Parathyroid adenoma (tissue), 2 donors: ENCODE data around the gene PPP1R7.

Experiments
- H2AFZ ChIP-seq: fragments of 300-600 bp; sonication (generic); one replicate; pipeline ENCODE4 v1.7.0; 2017; ENCODE audit warnings: antibody characterized with exemption, mild to moderate bottlenecking
- H3K27ac ChIP-seq: fragments of 300-600 bp; sonication (generic); one replicate; pipeline ENCODE4 v1.7.0; 2017
- H3K27me3 ChIP-seq: fragments of 300-600 bp; sonication (generic); one replicate; pipeline ENCODE4 v1.7.0; 2017; ENCODE audit warnings: low read length; ENCODE audit not compliant: control insufficient read depth, insufficient read depth
- H3K36me3 ChIP-seq: fragments of 300-600 bp; sonication (generic); one replicate; pipeline ENCODE4 v1.7.0; 2017; ENCODE audit warnings: low read length; ENCODE audit not compliant: control insufficient read depth, insufficient read depth
- H3K4me1 ChIP-seq: fragments of 300-600 bp; sonication (generic); one replicate; pipeline ENCODE4 v1.7.0; 2017; ENCODE audit warnings: control low read depth
- H3K4me2 ChIP-seq: fragments of 300-600 bp; sonication (generic); one replicate; pipeline ENCODE4 v1.7.0; 2017; ENCODE audit warnings: low read length
- H3K4me3 ChIP-seq: fragments of 300-600 bp; sonication (generic); one replicate; pipeline ENCODE4 v1.7.0; 2017; ENCODE audit warnings: low read depth, low read length
- H3K79me2 ChIP-seq: fragments of 300-600 bp; sonication (generic); one replicate; pipeline ENCODE4 v1.7.0; 2017; ENCODE audit warnings: control low read depth
- H3K9ac ChIP-seq: fragments of 300-600 bp; sonication (generic); one replicate; pipeline ENCODE4 v1.7.0; 2017; ENCODE audit warnings: mild to moderate bottlenecking
- H3K9me3 ChIP-seq: fragments of 300-600 bp; sonication (generic); one replicate; pipeline ENCODE4 v1.7.0; 2017; ENCODE audit warnings: low read length; ENCODE audit not compliant: control insufficient read depth
- TF ChIP-seq, protein P1 (sequence below): fragments of 300-600 bp; sonication (generic); IDR thresholded peaks from one replicate; pipeline ENCODE4 v1.7.0; 2017; ENCODE audit warnings: antibody characterized with exemption, mild to moderate bottlenecking
- donor health status: primary hyperparathyroidism.

Gene PPP1R7

DNA sequence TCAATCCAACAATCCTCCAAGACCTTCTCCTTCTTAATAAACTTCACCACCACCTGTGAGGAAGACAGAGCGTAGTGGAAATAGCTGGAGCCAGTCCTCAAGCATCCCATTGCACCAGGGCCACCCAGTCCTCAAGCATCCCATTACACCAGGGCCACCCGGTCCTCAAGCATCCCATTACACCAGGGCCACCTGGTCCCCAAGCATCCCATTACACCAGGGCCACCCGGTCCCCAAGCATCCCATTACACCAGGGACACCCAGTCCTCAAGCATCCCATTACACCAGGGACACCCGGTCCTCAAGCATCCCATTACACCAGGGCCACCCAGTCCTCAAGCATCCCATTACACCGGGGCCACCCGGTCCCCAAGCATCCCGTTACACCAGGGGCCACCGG lies 34.9 kb upstream of the PPP1R7 start:
- Histone ChIP-seq H3K4me1 (no peaks in the 10 kb centered on the region), H3K4me3 (no peak overlapping the region), H3K79me2 (no peaks in the 10 kb centered on the region), H3K36me3 (no peaks in the 10 kb centered on the region), H3K27me3 (no peaks in the 10 kb centered on the region), H3K9me3 (no peaks in the 10 kb centered on the region), H3K4me2 (no peak overlapping the region), H3K27ac (no peak overlapping the region), H2AFZ (no peak overlapping the region), H3K9ac (no peak overlapping the region)
- TF ChIP-seq, protein P1, sequence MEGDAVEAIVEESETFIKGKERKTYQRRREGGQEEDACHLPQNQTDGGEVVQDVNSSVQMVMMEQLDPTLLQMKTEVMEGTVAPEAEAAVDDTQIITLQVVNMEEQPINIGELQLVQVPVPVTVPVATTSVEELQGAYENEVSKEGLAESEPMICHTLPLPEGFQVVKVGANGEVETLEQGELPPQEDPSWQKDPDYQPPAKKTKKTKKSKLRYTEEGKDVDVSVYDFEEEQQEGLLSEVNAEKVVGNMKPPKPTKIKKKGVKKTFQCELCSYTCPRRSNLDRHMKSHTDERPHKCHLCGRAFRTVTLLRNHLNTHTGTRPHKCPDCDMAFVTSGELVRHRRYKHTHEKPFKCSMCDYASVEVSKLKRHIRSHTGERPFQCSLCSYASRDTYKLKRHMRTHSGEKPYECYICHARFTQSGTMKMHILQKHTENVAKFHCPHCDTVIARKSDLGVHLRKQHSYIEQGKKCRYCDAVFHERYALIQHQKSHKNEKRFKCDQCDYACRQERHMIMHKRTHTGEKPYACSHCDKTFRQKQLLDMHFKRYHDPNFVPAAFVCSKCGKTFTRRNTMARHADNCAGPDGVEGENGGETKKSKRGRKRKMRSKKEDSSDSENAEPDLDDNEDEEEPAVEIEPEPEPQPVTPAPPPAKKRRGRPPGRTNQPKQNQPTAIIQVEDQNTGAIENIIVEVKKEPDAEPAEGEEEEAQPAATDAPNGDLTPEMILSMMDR: no peak

DNA sequence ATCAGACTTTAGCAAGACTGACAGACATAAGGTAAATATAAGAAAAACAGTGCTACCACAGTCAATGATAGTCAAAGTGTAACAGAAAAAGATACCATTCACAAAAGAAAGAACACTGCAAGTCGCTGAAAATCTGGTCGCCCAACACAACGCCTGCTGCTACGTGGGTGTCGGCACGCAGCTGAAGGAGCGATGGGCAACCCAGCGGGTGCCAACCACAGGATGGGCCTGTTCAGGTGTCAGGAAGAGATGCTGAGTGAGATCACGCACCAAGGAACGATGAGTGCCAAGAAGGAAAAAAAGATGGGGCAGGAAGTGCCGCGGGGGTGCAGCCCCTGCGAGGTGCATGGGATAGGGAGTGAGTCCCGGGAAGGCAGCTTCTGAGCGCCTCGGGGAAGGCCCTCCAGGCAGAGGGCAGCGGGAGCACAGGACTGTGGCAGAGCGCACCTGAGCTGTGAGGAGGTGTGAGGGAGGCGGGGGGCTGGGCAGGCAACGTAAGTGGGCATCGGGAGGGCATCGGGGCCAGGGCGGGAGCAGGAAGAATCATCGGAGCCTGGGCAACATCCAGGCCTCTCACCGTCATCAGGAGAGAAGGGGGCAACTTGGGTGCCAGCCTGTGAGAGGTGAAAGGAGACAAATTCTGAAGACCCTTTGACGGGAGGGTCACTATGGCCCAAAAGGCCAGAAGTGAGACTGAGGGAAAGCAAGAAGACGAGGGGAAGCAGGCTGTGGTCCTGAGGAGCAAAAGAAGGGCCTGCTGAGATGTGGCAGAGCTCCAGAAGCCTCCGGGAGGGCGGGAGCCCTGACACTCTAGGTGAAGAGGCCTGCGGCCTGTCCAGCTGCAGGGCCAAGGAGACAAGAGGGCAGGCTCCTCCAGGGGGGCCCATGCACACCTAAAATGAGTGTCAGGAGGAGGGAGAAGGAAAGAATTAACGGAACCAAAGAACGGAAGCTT lies 33.4 kb upstream of the PPP1R7 start:
- no peak overlapping the region for H3K4me2 ChIP-seq
- TF ChIP-seq, protein P1: no peak

DNA sequence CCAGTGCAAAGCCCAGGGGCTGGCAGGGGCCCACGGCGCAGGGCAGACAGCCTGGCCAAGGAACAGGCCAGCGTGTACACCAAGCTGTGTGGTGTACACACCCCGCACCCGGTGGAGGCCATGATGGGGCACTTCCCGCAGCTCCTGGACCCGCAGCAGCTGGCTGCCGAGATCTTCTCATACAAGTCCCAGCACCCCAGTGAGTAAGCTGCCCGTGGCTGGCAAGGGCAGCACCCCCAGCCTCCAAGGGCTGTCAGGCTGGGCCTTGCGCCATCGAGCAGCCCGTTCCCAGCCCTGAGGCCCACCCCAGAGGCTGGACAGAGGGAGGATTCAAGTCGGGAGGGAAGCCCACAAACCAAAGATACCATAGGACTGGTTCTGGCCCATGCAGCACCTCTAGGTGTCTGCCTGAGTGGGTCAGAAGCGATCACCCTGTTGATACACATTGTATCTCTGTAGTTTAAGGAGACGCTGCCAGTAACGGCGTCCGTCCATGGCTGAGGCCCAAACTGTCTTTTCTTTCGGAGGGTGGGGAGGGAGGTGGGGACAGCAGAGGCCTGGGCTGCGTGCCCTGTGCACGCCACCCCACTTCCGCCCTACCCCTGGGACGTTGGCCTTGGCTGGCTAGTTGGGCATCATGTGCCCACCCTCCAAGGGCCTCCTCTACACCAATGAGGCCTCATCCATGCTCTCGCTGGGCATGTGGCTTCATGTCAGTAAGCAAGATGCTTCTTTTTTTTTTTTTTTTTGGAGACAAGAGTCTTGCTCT lies 31.3 kb upstream of the PPP1R7 start:
- no peak overlapping the region for H3K4me3 ChIP-seq
- no peak overlapping the region for H3K9ac ChIP-seq
- no peaks in the 10 kb centered on the region for H3K9me3 ChIP-seq
- no peaks in the 10 kb centered on the region for H3K36me3 ChIP-seq
- H3K27me3 ChIP-seq: no peaks in the 10 kb centered on the region
- no peaks in the 10 kb centered on the region for H3K79me2 ChIP-seq
- TF ChIP-seq, protein P1: no peak
- H3K27ac ChIP-seq: no peak overlapping the region
- no peak overlapping the region for H2AFZ ChIP-seq
- no peak overlapping the region for H3K4me2 ChIP-seq
- no peaks in the 10 kb centered on the region for H3K4me1 ChIP-seq

More for the DNA sequence above, 33.4 kb upstream of the PPP1R7 start:
- H3K4me1 ChIP-seq: no peaks in the 10 kb centered on the region
- H3K27ac ChIP-seq: no peak overlapping the region
- H3K27me3 ChIP-seq: no peaks in the 10 kb centered on the region
- H3K4me3 ChIP-seq: no peak overlapping the region
- no peaks in the 10 kb centered on the region for H3K36me3 ChIP-seq
- no peak overlapping the region for H2AFZ ChIP-seq
- no peak overlapping the region for H3K9ac ChIP-seq
- no peaks in the 10 kb centered on the region for H3K9me3 ChIP-seq
- H3K79me2 ChIP-seq: no peaks in the 10 kb centered on the region

DNA sequence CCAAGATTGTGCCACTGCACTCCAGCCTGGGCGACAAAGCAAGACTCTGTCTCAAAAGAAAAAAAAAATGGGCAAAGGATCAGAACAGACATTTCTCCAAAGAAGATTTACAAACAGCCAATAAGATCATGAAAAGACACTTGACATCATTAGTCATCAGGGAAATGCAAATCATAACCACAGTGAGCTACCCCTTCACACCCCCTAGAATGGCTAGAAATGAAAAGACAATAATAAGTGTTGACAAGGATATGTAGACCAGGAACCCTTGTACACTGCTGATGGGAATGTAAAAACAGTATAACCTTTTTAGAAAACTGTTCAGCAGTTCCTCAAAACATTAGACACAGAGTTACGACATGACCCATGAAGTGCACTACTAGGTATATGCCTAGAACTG lies 29.8 kb upstream of the PPP1R7 start:
- no peaks in the 10 kb centered on the region for H3K79me2 ChIP-seq
- H2AFZ ChIP-seq: no peak overlapping the region
- no peaks in the 10 kb centered on the region for H3K27me3 ChIP-seq
- H3K27ac ChIP-seq: no peak overlapping the region
- H3K4me2 ChIP-seq: no peak overlapping the region
- H3K9ac ChIP-seq: no peak overlapping the region
- no peaks in the 10 kb centered on the region for H3K9me3 ChIP-seq
- TF ChIP-seq, protein P1: no peak
- no peak overlapping the region for H3K4me3 ChIP-seq
- no peaks in the 10 kb centered on the region for H3K36me3 ChIP-seq
- H3K4me1 ChIP-seq: no peaks in the 10 kb centered on the region
